GM20000 (cell line): ENCODE data around the gene GPHA2.

ENCODE experiments used
- DNase-seq: peaks from one replicate; pipeline ENCODE4 v3.0.0; 2012; ENCODE audit warnings: low spot score
- TF ChIP-seq, protein P1 (sequence below): IDR thresholded peaks from 2 replicates; pipeline ENCODE4 v1.5.1; 2012; ENCODE audit warnings: mild to moderate bottlenecking, control low read depth; ENCODE audit errors: extremely low read depth, missing control alignments

Gene GPHA2

DNA sequence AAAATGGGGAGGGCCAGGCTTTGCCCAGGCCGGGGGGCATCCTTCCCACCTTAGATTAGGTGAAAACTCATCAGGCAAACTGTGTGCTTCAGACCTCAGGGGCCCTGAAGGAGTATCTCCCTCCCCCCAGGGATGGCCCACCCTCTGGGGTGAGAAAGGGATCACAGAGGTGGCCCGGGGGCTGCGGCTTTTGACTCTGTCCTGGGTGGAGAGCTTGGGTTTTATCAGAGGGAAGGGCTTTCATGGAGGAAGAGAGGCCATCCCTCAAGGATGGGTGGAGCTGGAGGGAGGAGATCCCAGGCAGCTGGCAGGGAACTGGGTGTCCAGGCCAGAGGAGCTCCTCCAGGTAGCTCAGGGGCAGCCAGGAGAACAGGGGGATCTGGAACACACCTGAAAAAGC lies 14.3 kb downstream of the GPHA2 start:
- TF ChIP-seq, protein P1, sequence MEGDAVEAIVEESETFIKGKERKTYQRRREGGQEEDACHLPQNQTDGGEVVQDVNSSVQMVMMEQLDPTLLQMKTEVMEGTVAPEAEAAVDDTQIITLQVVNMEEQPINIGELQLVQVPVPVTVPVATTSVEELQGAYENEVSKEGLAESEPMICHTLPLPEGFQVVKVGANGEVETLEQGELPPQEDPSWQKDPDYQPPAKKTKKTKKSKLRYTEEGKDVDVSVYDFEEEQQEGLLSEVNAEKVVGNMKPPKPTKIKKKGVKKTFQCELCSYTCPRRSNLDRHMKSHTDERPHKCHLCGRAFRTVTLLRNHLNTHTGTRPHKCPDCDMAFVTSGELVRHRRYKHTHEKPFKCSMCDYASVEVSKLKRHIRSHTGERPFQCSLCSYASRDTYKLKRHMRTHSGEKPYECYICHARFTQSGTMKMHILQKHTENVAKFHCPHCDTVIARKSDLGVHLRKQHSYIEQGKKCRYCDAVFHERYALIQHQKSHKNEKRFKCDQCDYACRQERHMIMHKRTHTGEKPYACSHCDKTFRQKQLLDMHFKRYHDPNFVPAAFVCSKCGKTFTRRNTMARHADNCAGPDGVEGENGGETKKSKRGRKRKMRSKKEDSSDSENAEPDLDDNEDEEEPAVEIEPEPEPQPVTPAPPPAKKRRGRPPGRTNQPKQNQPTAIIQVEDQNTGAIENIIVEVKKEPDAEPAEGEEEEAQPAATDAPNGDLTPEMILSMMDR = no peak
- DNase-seq = no peak

DNA sequence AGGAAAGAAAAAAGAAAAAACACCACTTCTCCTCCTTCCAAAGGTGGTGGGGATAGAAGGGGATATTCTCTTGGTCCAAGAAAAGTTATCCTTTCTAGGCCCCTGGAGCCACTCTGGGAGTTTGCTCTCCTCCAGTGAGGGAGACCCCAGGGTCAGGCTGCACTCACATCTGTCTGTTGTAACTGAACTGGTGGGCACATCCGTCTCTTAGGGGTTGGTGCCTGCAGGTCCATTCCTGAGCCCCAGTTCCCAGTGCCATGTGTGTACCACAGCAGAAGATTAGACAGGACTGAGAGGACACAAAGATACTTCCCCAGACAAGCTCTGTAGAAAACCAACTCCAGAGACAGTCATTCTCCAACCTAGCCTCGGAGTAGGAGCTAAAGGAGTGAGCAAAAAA lies 15.6 kb downstream of the GPHA2 start:
- DNase-seq = no peak
- TF ChIP-seq, protein P1 = no peak

DNA sequence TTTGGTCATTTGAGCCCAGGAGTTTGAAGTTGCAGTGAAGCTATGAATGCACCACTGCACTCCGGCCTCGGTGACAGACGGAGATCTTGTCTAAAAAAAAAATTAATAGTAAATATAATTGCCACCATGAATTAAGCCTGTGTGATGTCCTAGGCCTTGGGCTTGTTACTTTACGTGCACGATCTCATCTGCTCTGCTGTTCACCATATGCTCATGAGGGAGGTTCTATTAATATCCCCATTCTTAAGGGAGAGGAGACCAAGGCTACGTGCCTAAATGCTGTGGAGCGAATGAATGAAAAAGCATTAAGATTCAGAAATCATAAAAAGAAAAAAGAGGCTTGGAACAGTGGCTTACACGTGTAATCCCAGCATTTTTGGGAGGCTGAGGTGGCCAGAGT lies 16.1 kb downstream of the GPHA2 start:
- TF ChIP-seq, protein P1 = no peak
- DNase-seq = no peak

DNA sequence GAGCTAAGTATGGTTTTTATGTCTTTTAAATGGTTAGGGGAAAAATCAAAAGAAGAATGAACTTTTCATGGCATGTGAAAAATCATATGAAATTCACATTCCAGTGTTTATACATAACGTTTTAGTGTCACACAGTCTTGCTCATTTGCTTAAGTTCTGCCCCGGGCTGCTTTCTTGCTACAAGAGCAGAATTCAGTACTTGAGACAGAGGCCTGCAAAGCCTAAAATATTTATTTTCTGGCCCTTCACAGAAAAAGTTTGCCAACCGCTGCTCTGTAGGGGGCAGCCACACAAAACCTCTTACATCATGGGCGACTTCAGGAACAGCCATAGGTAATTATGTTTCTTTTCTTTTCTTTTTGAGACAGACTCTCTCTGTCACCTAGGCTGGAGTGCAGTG lies 17.7 kb downstream of the GPHA2 start:
- TF ChIP-seq, protein P1 = no peak
- DNase-seq = no peak

DNA sequence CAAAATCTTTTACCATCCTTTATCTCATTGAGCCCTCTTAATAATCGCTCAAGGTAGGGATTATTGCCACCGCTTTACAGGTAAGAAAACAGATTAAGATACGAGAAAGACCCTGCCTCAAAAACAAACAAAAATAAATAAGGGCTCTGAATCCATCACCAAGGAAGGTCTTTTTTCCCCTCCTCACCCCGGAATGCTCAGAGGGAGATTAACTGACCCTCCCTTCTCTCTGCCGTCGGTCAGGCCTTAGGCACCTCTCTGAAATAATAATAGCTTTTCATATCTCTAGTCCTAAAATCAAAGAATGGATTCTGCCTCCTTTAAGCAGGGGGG lies 18.1 kb downstream of the GPHA2 start:
- DNase-seq = no peak
- TF ChIP-seq, protein P1 = no peak

DNA sequence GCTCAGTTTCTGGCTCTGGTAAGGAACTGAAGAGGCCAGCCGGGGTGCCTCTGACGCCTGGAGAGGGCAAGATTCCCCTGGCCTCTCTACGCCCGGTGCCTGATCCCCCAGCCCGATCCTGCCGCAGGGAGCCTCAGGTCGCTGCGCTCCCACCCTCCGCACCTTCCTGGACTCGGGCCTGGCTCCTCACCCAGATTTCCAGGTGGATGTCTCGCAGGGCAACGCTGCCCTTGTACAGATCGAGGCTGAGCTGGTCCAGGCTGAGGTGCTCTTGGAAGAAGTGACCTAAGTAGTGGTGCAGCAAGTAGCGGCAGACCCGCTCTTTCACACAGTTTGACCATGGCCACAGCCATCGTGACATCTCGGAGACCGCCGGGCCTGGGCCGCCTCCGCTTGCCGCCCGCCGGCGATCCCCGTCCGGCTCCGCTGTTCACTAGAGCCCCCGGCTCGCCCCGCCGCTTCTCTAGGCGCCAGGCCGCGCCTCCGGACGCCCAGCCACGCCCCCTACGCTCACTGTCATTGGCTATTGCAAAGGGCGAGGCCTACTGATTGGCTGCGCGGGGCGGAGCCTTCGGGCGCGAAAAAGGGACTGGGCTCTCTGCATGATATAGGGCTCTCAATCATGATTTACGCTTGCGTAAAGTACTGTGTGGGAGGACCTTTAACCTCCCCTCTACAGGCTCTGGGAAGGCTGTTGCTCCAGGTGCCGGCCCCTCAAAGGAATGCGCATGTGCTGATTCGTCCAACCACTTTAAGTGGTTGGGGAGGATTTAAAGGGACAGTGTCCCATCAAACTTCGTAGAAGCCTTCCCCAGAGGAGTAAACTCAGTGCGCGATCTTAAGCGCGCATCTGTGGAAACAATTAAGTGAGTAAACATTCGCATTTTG lies 18.7 kb downstream of the GPHA2 start, which contains the start of gene ATG2A:
ATG2A (minus strand) TSS at position 435 of the 888 bp plus-strand sequence; CDS start at position 361, 74 bp downstream.
- DNase-seq = peak; percentile 99
- TF ChIP-seq, protein P1 = no peak

DNA sequence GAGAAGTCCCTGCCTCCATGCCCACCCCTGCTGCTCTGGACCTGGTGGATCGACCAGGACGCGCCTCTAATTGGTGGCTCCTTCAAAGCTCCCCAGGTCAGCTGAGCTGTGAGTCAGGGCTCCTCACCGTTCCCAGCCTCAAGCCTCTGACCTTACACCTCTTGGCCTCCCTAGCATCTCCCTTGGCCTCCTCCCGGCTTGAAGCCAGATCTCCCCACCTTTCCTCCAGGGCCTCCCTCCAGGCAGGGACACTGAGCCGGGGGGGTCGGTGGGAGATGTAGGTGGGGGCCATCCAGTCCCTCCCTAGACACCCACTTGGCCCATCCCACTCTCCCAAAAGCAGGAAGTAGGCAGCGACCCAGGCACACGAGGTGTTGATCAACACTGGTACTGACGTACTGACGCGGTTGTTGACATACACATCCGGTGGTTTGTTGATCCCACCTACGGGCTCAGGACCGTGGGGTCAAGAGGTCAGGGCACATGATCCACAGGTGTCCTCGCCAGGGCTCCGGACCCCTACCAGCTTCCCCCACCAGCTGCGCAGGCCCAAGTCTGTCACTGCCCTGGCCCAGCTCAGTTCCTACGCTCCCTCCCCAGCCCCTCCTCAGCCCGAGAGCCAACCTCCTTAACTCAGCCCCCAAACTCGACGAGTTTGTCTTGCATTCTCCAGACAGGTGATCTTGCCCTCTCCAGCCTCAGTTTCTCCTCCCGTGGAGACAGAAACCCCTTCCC lies 19.5 kb downstream of the GPHA2 start:
- TF ChIP-seq, protein P1 = no peak
- peak; percentile 68 for DNase-seq
